HPDE6-E6E7 (cell line): ENCODE measurements around the gene FA2H.
"Not testable (repeated sequence)": the region's sequence is repeated elsewhere in the genome, so short reads cannot be mapped to it uniquely, and the experiment has no call there.

Experiments used
- DNase-seq: peaks from one replicate; pipeline ENCODE4 v3.0.0; 2011; ENCODE audit warnings: missing footprints; ENCODE audit errors: extremely low spot score

Gene FA2H

GRCh38 chr16:74770831-74771526 lies 3.6 kb downstream of the FA2H start:
- no peak for DNase-seq

DNA sequence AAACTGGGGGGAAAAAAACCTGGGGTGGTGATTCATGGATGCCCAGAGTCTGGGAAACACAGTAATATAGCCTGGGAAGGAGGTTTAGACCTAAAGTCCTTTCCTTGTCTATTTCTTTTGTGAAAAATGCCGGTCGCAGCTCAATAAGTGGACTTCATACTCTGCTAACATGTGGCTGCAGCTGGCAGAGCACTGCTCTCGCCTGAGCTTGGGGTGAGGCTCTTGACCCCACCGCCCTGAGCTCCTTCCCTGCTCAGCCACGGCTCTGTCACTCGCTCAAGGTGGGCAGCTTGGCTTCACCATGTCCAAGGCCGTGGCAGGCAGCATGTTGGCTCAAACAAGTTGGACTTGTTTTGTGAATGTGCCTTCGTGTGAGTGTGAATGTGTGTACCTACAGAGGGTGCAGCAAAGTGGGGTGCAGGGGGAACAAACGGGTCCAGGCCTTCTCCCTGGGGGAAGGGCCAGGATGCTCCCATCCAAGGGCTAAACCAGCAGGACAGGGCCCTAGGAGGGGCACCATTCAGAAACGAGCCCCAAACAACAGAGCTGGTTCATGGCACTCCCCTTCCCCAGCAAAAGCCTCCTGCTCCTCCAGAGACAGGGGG lies 4.9 kb downstream of the FA2H start:
- DNase-seq: no peak

DNA sequence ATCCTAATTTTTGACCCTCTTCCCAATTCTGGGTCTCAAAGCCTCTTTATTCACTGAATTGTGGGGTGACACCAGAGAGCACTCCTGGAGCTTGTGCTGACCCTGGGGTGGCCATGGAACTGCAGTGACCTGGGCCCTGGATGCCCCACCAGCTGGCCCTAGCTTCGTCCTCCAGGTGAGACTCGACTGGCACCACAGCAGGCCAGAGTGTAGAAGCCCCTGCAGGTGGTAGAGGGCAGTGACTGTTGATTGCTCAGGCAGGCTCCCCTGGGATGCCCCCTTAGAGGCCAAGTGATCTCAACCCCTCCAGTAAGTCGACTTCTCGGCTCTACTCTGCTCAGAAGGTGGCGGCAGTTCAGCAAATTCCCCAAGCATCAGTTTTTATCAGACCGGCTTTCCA lies 6.4 kb downstream of the FA2H start:
- DNase-seq: no peak

- DNase-seq: no peak
Measured at GRCh38 chr16:74767749-74768148, 6.9 kb downstream of the FA2H start.

- no peak for DNase-seq
Measured at GRCh38 chr16:74766729-74767128, 7.9 kb downstream of the FA2H start.

GRCh38 chr16:74764184-74764583 lies 10.4 kb downstream of the FA2H start:
- DNase-seq: not testable (repeated sequence)

DNA sequence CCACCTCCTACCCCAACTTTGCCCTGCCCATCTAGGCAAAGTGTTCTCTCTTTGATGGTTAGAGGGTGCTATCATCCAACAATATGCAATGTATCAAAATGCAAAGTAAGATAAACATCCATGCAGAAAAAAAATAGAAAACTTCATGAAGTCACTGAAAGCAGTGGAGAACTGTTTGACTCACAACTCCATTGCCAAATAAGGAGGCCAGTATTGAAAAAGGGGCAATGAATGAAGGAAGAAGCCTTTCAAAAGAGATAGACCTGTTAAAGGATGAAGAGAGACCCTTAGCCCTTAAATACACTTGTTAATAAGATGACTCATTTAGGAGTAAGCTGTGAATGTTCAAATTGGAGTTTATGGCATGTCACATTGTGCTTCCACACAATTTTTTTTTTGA lies 13.0 kb downstream of the FA2H start:
- DNase-seq: no peak

GRCh38 chr16:74760007-74760767 lies 14.4 kb downstream of the FA2H start:
- DNase-seq: peak; percentile 78

DNA sequence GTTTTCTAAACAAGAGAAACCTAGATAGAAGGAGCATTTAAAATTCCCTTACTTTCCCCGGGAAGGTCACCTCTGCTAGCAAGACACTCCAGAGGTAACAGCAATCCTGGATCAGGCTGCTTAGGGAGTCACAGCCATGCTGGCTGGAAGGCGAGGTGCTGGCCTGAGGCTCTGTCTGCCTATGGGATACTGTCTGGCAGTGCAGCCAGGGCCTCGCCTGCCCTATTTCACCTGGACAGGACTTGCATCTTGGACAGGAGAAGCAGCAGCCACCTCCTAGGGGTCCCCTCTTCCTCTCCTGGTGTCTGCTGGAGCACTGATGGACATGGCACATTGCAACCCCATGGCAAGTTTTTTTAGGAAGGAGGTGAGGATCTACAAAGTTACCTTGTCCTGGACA lies 15.1 kb downstream of the FA2H start:
- no peak for DNase-seq

- DNase-seq: no peak
Measured at GRCh38 chr16:74758801-74759200, 15.8 kb downstream of the FA2H start.

DNA sequence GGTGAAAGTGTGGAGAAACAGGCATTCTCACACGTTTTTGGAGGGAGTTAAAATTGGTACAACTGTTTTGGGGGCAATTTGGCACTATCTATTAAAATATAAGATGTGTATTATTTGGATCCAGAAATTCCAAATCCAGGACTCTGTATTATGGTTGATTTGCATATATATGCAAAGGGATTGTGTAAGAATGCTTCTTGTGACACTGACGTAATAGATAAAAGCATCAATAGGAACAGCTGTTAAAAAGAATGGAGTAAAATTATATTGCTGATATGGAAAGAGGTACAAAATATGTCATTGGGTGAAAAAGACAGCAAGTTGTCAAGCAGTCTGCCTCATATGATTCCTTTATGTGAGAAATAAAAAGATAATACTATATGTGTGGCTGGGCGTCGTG lies 17.3 kb downstream of the FA2H start:
- no peak for DNase-seq

GRCh38 chr16:74756203-74756602 lies 18.4 kb downstream of the FA2H start:
- no peak for DNase-seq

DNA sequence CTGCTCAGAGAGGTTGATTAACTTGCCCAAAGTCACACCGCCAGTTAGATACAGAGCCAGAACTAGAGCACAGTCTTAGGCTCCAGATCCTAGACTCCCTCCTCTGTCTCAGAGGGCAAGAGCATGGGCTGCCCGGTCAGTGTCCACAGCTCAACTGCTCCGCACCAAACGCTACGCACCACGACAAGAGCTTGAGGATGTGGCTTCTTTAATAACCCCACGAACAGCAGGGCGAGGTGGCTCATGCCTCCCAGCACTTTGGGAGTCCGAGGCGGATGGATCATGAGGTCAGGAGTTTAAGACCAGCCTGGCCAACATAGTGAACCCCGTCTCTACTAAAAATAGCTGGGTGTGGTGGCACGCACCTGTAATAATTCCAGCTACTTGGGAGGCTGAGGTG lies 21.4 kb downstream of the FA2H start:
- DNase-seq: no peak

- no peak for DNase-seq
Measured at GRCh38 chr16:74752756-74753155, 21.9 kb downstream of the FA2H start.

DNA sequence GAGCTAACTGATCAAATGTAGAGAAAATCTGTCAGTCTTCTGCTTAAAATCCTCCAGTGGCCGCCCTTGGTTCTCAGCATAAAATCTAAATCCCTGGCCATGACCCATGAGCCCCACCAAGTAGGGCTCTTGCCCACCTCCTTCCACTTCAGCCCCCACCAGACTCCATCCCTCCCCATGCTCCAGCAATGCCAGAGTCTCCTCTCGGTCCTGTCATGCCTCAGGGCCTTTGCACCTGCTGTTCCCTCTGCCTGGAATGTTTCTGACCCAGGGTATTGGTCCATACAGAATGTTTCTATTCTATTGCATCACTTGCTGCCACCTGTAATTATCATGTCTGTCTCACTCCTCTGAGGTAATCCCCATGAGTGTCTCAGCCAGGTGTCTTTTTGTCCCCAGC lies 22.4 kb downstream of the FA2H start:
- DNase-seq: no peak

GRCh38 chr16:74751658-74752057 lies 23.0 kb downstream of the FA2H start:
- no peak for DNase-seq

DNA sequence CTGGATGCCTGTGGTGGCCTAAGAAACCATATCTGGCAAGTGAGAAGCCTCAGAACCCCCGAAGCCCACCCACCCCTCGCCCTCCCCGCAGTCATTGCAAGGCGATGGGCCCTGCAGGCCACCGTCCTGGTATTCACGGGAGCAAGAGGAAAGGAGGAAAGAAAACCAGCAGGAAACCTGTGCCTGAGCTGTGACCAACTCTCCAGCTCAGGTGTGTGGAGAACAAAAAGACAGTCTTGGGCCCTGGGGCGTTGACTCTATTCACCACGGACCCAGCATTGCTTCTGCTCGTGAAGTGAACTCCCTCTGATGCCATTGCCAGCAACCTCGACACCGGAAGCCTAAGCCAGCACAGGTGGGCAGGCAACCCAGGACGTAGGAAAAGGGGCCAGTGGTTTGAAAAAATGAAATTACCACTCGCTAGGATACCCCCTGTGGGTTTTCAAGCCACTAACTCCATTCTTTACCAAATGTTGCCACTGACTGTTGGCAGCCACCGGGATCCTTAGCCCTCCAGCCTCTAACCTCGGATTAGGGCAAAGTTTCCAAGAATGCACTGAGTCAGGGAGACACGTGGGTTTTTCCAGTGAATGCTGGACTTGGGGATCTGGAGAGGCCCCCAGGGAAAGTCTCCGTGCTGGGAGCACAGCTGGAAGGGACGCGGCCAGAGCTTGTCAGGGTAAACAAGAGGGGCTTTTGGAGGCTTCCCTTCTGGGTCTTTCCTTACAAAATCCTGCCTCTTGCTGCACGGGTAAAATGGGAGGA lies 25.1 kb downstream of the FA2H start:
- DNase-seq: no peak

DNA sequence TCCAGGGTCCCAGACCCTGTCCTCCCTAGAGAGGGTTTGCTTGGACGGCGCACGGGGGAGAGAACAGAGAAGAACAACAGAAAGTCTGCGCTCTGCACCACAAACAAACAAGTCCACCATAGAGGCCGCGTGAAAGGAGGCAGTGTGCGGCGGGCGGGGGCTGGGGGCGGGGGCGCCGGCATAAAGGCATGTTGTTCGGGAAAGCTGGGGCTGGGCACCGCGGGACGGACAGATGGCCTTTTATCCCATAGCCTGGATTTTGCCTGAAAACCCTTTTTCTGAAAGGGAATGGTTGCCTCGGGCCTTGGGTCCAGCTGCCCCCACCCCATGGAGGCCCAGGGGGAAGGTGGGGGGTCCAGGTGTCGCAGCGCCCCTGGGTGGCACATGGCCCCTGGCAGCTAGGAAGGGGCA lies 26.0 kb downstream of the FA2H start:
- DNase-seq: no peak

DNA sequence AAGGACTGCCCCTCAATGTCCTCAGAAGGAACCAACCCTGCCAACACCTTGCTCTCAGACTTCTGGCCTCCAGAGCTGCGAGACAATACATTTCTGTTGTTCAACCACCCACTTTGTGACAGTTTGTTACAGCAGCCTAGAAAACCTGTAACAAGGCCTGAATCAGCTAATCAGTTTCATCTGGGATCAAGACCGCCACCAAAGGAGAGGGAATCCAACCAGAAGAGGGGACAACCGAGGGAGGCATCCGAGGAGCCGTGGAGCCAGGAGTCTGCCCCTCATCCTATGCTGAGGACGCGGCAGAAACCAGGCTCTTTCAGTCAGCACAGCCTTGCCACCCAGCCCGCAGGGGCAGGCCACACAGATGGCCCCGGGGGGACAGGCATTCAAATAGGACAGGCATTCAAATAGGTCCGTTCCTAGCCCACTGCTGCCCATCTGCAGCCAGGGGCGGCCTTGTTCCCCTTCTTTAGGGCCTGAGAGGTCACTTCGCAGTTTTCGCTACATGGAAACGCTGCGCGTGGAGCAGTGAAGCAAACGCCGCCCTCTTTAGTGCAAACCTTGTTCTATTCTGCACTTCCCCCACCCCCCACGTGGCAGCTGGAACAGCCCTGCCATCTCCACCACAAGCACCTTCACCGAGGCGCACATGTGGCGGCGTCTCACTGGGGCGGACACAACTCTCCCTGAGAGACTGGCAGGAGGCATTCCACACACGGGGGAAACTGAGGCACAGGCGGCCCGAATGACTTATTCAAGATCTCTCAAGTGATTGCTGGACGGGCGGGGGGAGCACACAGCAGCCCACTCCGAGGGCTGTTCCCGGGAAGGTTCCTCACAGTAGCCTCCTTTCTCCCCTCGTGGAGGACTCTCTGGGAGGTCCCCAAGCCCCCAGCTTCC lies 26.7 kb downstream of the FA2H start:
- no peak for DNase-seq

GRCh38 chr16:74745926-74746325 lies 28.7 kb downstream of the FA2H start:
- DNase-seq: no peak

DNA sequence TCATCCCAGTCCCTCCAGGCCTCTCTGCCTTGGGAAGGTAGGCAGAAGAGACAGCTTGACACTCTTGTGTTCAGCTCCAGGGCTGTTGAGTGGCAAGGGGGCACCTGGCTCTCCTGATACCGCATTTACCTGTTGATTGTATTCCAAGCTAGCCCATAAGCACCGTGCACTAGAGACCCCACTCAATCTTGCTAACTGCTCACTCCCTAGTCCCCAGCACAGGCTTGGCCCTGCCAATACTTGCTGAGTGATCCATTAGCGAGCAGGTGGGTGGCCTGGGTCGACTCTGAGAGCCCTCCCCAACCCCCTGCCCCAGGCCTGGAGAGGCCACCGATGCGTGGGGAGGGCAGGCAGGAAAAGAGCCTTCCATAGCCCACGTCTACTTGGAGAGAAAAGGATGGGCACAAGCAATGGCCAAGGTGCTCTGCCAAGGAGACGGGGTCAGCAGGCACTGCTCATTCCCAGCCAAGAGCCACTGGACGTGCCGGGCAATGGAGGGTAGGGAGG lies 29.5 kb downstream of the FA2H start:
- no peak for DNase-seq
